H1 (cell line): Measurements from ENCODE around the gene RAPGEF5. TPM values are rescaled to one million over a fixed set of nuclear protein-coding genes. Genes with fewer than 3 reads are reported as not detected.

Experiments
- CTCF ChIA-PET: fragments of 300-600 bp; sonication (Branson Sonifier 250); formaldehyde crosslinking; loops from one replicate; lab custom pipeline; 2021; ENCODE audit not compliant: partially characterized antibody; lab: Charles Lee
- POLR2A ChIA-PET: fragments of 300-600 bp; sonication (Branson Sonifier 250); formaldehyde crosslinking; loops from one replicate; lab custom pipeline; 2021; ENCODE audit warnings: inconsistent platforms; ENCODE audit not compliant: partially characterized antibody; lab: Charles Lee
- DNase-seq, 2 experiments: peaks; one replicate each; pipeline versions ENCODE4 v3.0.0 to v3.0.0-alpha.2; 2010 to 2022; ENCODE audit warnings: low spot score in 2 of 2, low read depth in 1 of 2, mixed read lengths in 1 of 2
- FAIRE-seq: peaks from 2 replicates; lab custom pipeline; 2011; peaks lifted over from hg19 to GRCh38; lab: Jason Lieb, UNC
- H2AFZ ChIP-seq: 2 replicates; pipeline ENCODE4 v1.8.1; 2012; ENCODE audit warnings: low read length, inconsistent platforms
- H2AK5ac ChIP-seq: 2 replicates; pipeline ENCODE4 v1.6.1; 2013; ENCODE audit warnings: low read depth, low read length
- H2BK120ac ChIP-seq: replicated peaks from 2 replicates; pipeline ENCODE3; 2013; ENCODE audit warnings: low read depth, low read length, inconsistent platforms
- H2BK12ac ChIP-seq: 2 replicates; pipeline ENCODE4 v1.6.1; 2013; ENCODE audit warnings: low read depth, low read length
- H2BK15ac ChIP-seq: 2 replicates; pipeline ENCODE4 v1.6.1; 2013; ENCODE audit warnings: low read length
- H2BK20ac ChIP-seq: 2 replicates; pipeline ENCODE4 v1.6.1; 2013; ENCODE audit warnings: low read length
- H2BK5ac ChIP-seq: 2 replicates; pipeline ENCODE4 v1.6.1; 2013; ENCODE audit warnings: low read depth, low read length
- H3K14ac ChIP-seq: 2 replicates; pipeline ENCODE4 v1.6.1; 2013; ENCODE audit warnings: inconsistent platforms; ENCODE audit not compliant: insufficient read length
- H3K18ac ChIP-seq: 2 replicates; pipeline ENCODE4 v1.6.1; 2013; ENCODE audit warnings: low read length; ENCODE audit errors: extremely low read depth
- H3K23ac ChIP-seq: 2 replicates; pipeline ENCODE4 v1.6.1; 2013; ENCODE audit warnings: inconsistent platforms; ENCODE audit not compliant: insufficient read length
- H3K23me2 ChIP-seq: 2 replicates; pipeline ENCODE4 v1.6.1; 2013; ENCODE audit warnings: low read depth, low read length
- H3K27ac ChIP-seq: 2 replicates; pipeline ENCODE4 v1.6.1; 2011; ENCODE audit warnings: low read depth, low read length, inconsistent platforms
- H3K27me3 ChIP-seq, 4 experiments: replicated peaks in 1 of 4; 1 replicate in 1 of 4; 2 replicates in 3 of 4; pipeline versions ENCODE4 v1.6.1 to v1.8.1; 2011 to 2013; ENCODE audit warnings: low read length in 3 of 4, mild to moderate bottlenecking in 3 of 4, inconsistent platforms in 2 of 4, mixed read lengths in 2 of 4, moderate library complexity in 1 of 4; ENCODE audit not compliant: control insufficient read depth in 3 of 4, insufficient read depth in 3 of 4; ENCODE audit errors: extremely low read depth in 1 of 4
- H3K36me3 ChIP-seq, 4 experiments: 2 replicates each; pipeline versions ENCODE4 v1.6.1 to v1.8.1; 2011 to 2013; ENCODE audit warnings: mild to moderate bottlenecking in 4 of 4, low read length in 3 of 4, moderate library complexity in 2 of 4, control low read depth in 1 of 4, inconsistent platforms in 1 of 4; ENCODE audit not compliant: insufficient read depth in 4 of 4, control insufficient read depth in 2 of 4
- H3K4ac ChIP-seq: replicated peaks from 2 replicates; pipeline ENCODE3; 2013; ENCODE audit warnings: low read length, low read depth, mixed read lengths, inconsistent platforms; ENCODE audit not compliant: insufficient read length
- H3K4me1 ChIP-seq, 4 experiments: replicated peaks in 1 of 4; 1 replicate in 1 of 4; 2 replicates in 3 of 4; pipeline versions ENCODE4 v1.6.1 to v1.8.1; 2011 to 2013; ENCODE audit warnings: low read length in 3 of 4, inconsistent platforms in 2 of 4, mixed read lengths in 1 of 4; ENCODE audit not compliant: insufficient read depth in 4 of 4, control insufficient read depth in 3 of 4
- H3K4me2 ChIP-seq, 2 experiments: 2 replicates each; pipeline versions ENCODE4 v1.6.1 to v1.8.1; 2011 to 2013; ENCODE audit warnings: low read depth in 2 of 2, low read length in 2 of 2, control low read depth in 1 of 2, inconsistent platforms in 1 of 2, mild to moderate bottlenecking in 1 of 2; ENCODE audit not compliant: insufficient read depth in 1 of 2
- H3K4me3 ChIP-seq, 4 experiments: fragments of 200-600, 300-600 bp in 1 of 4; sonication (generic), shearing (Covaris generic), sonication (Bioruptor Twin) in 1 of 4; 2 replicates each; pipeline versions ENCODE4 v1.5.1 to v1.8.1; 2011 to 2016; ENCODE audit warnings: low read length in 4 of 4, low read depth in 3 of 4, control low read depth in 2 of 4, inconsistent platforms in 2 of 4, mild to moderate bottlenecking in 2 of 4, mixed read lengths in 1 of 4, moderate library complexity in 1 of 4; ENCODE audit not compliant: insufficient read depth in 2 of 4; ENCODE audit errors: extremely low read depth in 1 of 4
- H3K56ac ChIP-seq: replicated peaks from 2 replicates; pipeline ENCODE3; 2013; ENCODE audit warnings: low read depth, mild to moderate bottlenecking, mixed read lengths, low read length, inconsistent platforms; ENCODE audit not compliant: insufficient read length
- H3K79me1 ChIP-seq: 2 replicates; pipeline ENCODE4 v1.6.1; 2013; ENCODE audit warnings: low read depth, low read length, control low read depth
- H3K79me2 ChIP-seq, 2 experiments: 2 replicates each; pipeline versions ENCODE4 v1.6.1 to v1.8.1; 2012 to 2013; ENCODE audit warnings: low read length in 2 of 2, mild to moderate bottlenecking in 2 of 2, inconsistent platforms in 1 of 2; ENCODE audit not compliant: insufficient read depth in 2 of 2, control insufficient read depth in 1 of 2
- H3K9ac ChIP-seq, 4 experiments: replicated peaks in 1 of 4; 1 replicate in 1 of 4; 2 replicates in 3 of 4; pipeline versions ENCODE4 v1.6.1 to v1.8.1; 2011 to 2013; ENCODE audit warnings: low read depth in 3 of 4, low read length in 3 of 4, control low read depth in 2 of 4, mild to moderate bottlenecking in 2 of 4, moderate library complexity in 2 of 4, inconsistent platforms in 1 of 4; ENCODE audit errors: extremely low read depth in 1 of 4
- H3K9me3 ChIP-seq, 2 experiments: 2 replicates each; pipeline versions ENCODE4 v1.6.1 to v1.8.1; 2012 to 2013; ENCODE audit warnings: mild to moderate bottlenecking in 2 of 2, moderate library complexity in 2 of 2, control low read depth in 1 of 2, inconsistent platforms in 1 of 2, low read depth in 1 of 2, low read length in 1 of 2, mixed read lengths in 1 of 2; ENCODE audit not compliant: insufficient read depth in 2 of 2
- H4K20me1 ChIP-seq, 2 experiments: replicated peaks in 1 of 2; 2 replicates each; pipeline versions ENCODE3 to v1.8.1; 2011 to 2013; ENCODE audit warnings: inconsistent platforms in 2 of 2, low read length in 2 of 2, mild to moderate bottlenecking in 1 of 2; ENCODE audit not compliant: insufficient read depth in 2 of 2, control insufficient read depth in 1 of 2
- H4K5ac ChIP-seq: 2 replicates; pipeline ENCODE4 v1.6.1; 2013; ENCODE audit warnings: low read length, low read depth, mixed read lengths, inconsistent platforms; ENCODE audit not compliant: insufficient read length
- H4K8ac ChIP-seq: 2 replicates; pipeline ENCODE4 v1.8.0; 2013; ENCODE audit warnings: mild to moderate bottlenecking, moderate library complexity, low read length, inconsistent platforms; ENCODE audit not compliant: insufficient read depth; ENCODE audit errors: extremely low read depth
- H4K91ac ChIP-seq: replicated peaks from 2 replicates; pipeline ENCODE3; 2013; ENCODE audit warnings: low read length, mixed read lengths, inconsistent platforms; ENCODE audit not compliant: insufficient read length
- BACH1 ChIP-seq: IDR thresholded peaks from 2 replicates; pipeline ENCODE4 v1.6.1; 2012; ENCODE audit warnings: low read length, improper control_type of control experiment
- HDAC2 ChIP-seq, 2 experiments: fragments of 300-600 bp in 1 of 2; sonication (generic) in 1 of 2; IDR thresholded peaks; 2 replicates each; pipeline ENCODE4 v1.6.1; 2011 to 2012; ENCODE audit warnings: low read depth in 2 of 2, low read length in 2 of 2, mild to moderate bottlenecking in 2 of 2, moderate library complexity in 2 of 2, borderline replicate concordance in 1 of 2, inconsistent platforms in 1 of 2
- PHF8 ChIP-seq: fragments of 200-600 bp; sonication (generic); conservative IDR thresholded peaks from 2 replicates; pipeline ENCODE4 v1.7.1; 2012; ENCODE audit warnings: low read depth, mild to moderate bottlenecking, inconsistent platforms, low read length, moderate library complexity
- WGBS, 2 experiments: shearing (Covaris generic) in 1 of 2; methylation state at CpG; one replicate each; pipeline versions ENCODE4 v1.1.6 to v1.1.7; 2013 to 2015; ENCODE audit warnings: low lambda C conversion rate in 2 of 2, mixed read lengths in 2 of 2, inconsistent platforms in 1 of 2, low coverage in 1 of 2, missing lambda C conversion rate in 1 of 2; ENCODE audit not compliant: insufficient replicate concordance in 2 of 2, insufficient coverage in 1 of 2, insufficient read length in 1 of 2; ENCODE audit errors: extremely low coverage in 1 of 2, missing lambda C conversion rate in 1 of 2; 5-methylcytosine and 5-hydroxymethylcytosine counted together
- polyA plus RNA-seq, 7 experiments: library from polyadenylated mRNA; depleted of rRNA in 3 of 7; stranded (reverse) in 5 of 7; unstranded in 2 of 7; fragments of >200 nt in 5 of 7; fragments of 200-250 nt in 2 of 7; gene quantifications; 1 replicate in 5 of 7; 2 replicates in 1 of 7; 4 replicates in 1 of 7; pipeline versions ENCODE4 v1.2.1 to v1.2.3, GENCODE V29; 2011 to 2013; ENCODE audit warnings: missing spikeins in 2 of 7, mixed read lengths in 2 of 7
- total RNA-seq: library from RNA; stranded (reverse); fragmentation: NEBNext Ultra II Directional; extraction: Animal tissue kit (Norgen Biotek cat#: 25700); gene quantifications from 2 replicates; pipeline ENCODE4 v1.2.1, GENCODE V29; 2021

Gene RAPGEF5
- total and polyA plus RNA-seq, 2 of the 8 experiments (the other 6 are each of a cell fraction or from before 2014, with no cell fraction given): 4.4 to 22.9 TPM

- no peak overlapping the region for H2BK12ac ChIP-seq
- FAIRE-seq (no peak), DNase-seq (no peak)
- H3K79me2 ChIP-seq: no peaks in the 10 kb centered on the region; a peak in 1 of 4 replicates
- no peak for TF ChIP-seq PHF8
- no peak for TF ChIP-seq BACH1
- no peak for TF ChIP-seq HDAC2 (IDR thresholded peaks at IDR 0.05; ENCODE audit: borderline replicate concordance in 1 of 2, low read depth in 2 of 2, low read length in 2 of 2)
- peaks cover 8% of the 10 kb centered on the region; the same call in 1 of the 2 replicates for H3K23me2 ChIP-seq
- H3K9ac ChIP-seq: no peak overlapping the region
- no peak overlapping the region for H2AFZ ChIP-seq
- H4K20me1 ChIP-seq: peaks cover 2 to 4% of the 10 kb centered on the region in 2 experiments
- no peak overlapping the region for H3K23ac ChIP-seq
- no peak overlapping the region for H3K4me2 ChIP-seq
- no peak overlapping the region for H3K4me3 ChIP-seq
- no peak overlapping the region for H2AK5ac ChIP-seq
- no peak overlapping the region for H3K14ac ChIP-seq
- no peak overlapping the region for H3K56ac ChIP-seq
- H4K5ac ChIP-seq: no peak overlapping the region
- no peak overlapping the region for H4K91ac ChIP-seq
- H3K27me3 ChIP-seq: no peaks in the 10 kb centered on the region
- WGBS, 2 experiments: 80% methylated on average over 9 of the region's 9 CpGs; no CpG with 5 or more reads in 1 of the 2 experiments
- H3K79me1 ChIP-seq: no peaks in the 10 kb centered on the region
- no peak overlapping the region for H3K27ac ChIP-seq
- H2BK15ac ChIP-seq: no peak overlapping the region
- CTCF ChIA-PET: interaction anchor here (1.1 to 2.5 kb wide), 4 partner anchors 10 to 92 kb away, joined by 3 to 6 read pairs (median 4); no protein-coding TSS in a partner anchor
- H3K36me3 ChIP-seq: peaks cover 0 to 3% (median 0%) of the 10 kb centered on the region in 4 experiments; a peak in 1 of 8 replicates
- peaks cover 0 to 15% (median 11%) of the 10 kb centered on the region in 4 experiments; a peak in 4 of 7 replicates for H3K4me1 ChIP-seq
- no peak overlapping the region for H3K18ac ChIP-seq
- H2BK120ac ChIP-seq: no peak overlapping the region
- no peak overlapping the region for H3K4ac ChIP-seq
- no peak overlapping the region for H4K8ac ChIP-seq
- POLR2A ChIA-PET: no interaction called here
- H2BK5ac ChIP-seq: no peak overlapping the region
- no peaks in the 10 kb centered on the region for H3K9me3 ChIP-seq
- no peak overlapping the region for H2BK20ac ChIP-seq
Measured at GRCh38 chr7:22195397-22196172, 161.4 kb downstream of the RAPGEF5 start.
